ENCODE results near the gene CUBN. TPM values are rescaled to one million over a fixed set of nuclear protein-coding genes. Genes with fewer than 3 reads are reported as not detected.

The CUBN gene
- total RNA-seq, 2 donors from 2014 or later = 2.6 to 3.6 TPM

DNA sequence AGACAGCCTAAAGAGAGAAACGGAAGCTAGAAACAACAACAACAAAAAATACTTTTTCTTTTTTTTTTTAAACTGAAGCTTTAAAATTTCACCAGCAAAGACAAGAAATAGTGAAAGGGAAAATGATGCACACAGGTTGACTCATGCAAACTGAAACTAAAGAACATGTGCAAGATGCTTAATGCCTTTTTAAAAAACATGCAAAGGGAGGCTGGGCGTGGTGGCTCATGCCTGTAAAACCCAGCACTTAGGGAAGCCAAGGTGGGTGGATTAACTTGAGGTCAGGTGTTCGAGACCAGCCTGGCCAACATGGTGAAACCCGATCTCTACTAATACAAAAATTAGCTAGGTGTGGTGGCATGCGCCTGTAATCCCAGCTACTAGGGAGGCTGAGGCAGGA is 15.1 kb upstream of the CUBN start:
- TF ChIP-seq POLR2A (IDR thresholded peaks at IDR 0.05) = no peak
- TF ChIP-seq, protein P1, sequence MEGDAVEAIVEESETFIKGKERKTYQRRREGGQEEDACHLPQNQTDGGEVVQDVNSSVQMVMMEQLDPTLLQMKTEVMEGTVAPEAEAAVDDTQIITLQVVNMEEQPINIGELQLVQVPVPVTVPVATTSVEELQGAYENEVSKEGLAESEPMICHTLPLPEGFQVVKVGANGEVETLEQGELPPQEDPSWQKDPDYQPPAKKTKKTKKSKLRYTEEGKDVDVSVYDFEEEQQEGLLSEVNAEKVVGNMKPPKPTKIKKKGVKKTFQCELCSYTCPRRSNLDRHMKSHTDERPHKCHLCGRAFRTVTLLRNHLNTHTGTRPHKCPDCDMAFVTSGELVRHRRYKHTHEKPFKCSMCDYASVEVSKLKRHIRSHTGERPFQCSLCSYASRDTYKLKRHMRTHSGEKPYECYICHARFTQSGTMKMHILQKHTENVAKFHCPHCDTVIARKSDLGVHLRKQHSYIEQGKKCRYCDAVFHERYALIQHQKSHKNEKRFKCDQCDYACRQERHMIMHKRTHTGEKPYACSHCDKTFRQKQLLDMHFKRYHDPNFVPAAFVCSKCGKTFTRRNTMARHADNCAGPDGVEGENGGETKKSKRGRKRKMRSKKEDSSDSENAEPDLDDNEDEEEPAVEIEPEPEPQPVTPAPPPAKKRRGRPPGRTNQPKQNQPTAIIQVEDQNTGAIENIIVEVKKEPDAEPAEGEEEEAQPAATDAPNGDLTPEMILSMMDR (IDR thresholded peaks at IDR 0.05) = no peak
- H3K27me3 ChIP-seq = no peaks in the 10 kb centered on the region
- DNase-seq (no peak), ATAC-seq (no peak)
- intact Hi-C loops (cut with DNase I) = no loop called here
- H3K4me3 ChIP-seq = no peak overlapping the region
- no peaks in the 10 kb centered on the region for H3K4me1 ChIP-seq
- no peaks in the 10 kb centered on the region for H3K9me3 ChIP-seq
- 86 to 87% methylated on average over 5 of the region's 5 CpGs for WGBS, 2 donors
- no peaks in the 10 kb centered on the region for H3K36me3 ChIP-seq (replicated peaks in 1 of 2; ENCODE audit: insufficient read depth in 1 of 2, low read depth in 2 of 2)
- no peak overlapping the region for H3K27ac ChIP-seq

DNA sequence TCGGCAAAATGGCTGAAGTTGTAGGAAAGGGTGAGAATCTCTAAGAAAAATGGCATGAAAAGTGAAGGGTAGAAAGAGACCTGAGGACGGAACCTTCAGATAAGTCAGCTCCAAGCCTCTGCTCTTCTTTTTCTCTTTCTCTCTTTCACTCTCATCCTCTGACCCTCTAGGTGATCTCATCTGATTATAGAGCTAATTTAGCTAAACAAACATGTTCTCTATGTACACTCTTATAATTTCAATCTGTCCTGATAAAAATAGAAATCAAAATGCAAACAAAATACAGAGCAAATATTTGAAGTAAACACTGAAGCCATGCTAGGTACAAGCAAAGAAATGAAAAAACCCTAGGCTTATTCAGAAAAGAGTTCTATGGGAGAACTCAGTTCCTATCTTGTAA is 14.4 kb upstream of the CUBN start:
- intact Hi-C loops (cut with DNase I) = no loop called here
- Histone ChIP-seq H3K27ac (no peak overlapping the region), H3K4me3 (no peak overlapping the region), H3K27me3 (no peaks in the 10 kb centered on the region), H3K36me3 (replicated peaks in 1 of 2; ENCODE audit: insufficient read depth in 1 of 2, low read depth in 2 of 2) (no peaks in the 10 kb centered on the region), H3K9me3 (no peaks in the 10 kb centered on the region), H3K4me1 (no peaks in the 10 kb centered on the region)
- 60 to 63% methylated on average over 2 of the region's 2 CpGs for WGBS, 2 donors
- DNase-seq = no peak
- no peak for ATAC-seq
- no peak for TF ChIP-seq POLR2A (IDR thresholded peaks at IDR 0.05)
- TF ChIP-seq, protein P1 (IDR thresholded peaks at IDR 0.05) = no peak

DNA sequence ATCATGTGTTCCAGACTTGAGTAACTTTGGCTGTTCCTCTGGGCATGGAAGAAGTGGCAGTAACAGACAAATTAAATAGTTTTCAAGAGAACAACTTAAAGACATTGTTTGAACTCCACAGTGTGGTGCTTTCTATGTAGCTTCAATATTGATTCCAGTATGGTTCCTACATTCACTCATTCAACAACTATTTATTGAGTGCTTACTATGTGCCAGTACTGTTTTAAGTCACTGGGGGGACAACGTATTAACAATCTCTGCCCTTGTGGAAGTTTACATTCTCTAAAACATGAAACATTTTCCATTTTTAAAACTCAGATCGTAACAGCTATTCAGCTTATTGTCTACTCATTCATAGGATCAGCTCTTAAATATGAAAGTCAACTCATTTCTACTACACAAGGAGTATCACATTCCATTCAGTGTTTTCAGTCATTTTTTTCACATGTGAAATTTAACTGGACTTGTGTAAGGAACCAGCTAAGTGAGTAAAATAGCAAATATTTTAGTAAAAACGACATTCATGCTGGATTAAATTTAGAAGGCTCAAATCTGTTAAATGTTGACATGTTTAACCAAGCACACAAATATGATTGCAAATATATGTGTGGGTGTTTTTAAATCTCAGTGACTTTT is 13.6 kb upstream of the CUBN start:
- H3K36me3 ChIP-seq (replicated peaks in 1 of 2; ENCODE audit: insufficient read depth in 1 of 2, low read depth in 2 of 2) = no peaks in the 10 kb centered on the region
- WGBS, 2 donors = 85 to 86% methylated on average over 3 of the region's 3 CpGs
- TF ChIP-seq, protein P1 (IDR thresholded peaks at IDR 0.05) = no peak
- no peak for TF ChIP-seq POLR2A (IDR thresholded peaks at IDR 0.05)

DNA sequence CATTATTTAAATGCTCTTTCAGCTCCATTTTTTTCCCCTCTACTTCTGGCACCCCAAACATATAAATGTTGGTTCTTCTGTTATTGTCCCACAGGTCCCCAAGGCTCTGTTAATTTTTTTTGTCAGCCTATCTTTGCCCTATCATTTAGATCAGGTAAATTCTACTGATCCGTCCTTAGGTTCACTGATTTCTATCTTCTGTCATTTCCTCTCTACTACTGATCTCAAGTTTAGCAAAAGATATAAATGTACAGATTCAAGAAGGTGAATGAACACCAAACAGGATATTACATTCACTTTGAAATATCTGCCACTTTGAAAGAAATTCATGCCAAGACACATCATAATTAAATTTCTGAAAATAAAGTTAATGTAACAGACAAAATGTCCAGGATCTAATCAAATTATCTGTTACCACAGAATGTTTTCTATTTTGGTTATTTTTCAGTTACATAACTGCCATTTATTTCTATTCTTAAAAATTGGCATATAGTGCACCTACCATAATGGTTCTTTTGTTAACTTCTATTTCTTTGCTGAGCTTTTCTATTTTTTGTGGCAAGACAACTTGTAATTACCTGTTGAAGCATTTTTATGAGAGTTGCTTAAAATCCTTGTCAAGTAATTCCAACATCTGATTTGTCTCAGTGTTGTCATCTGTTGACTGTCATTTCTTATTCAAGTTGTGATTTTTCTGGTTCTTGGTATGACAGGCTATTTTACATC is 12.1 kb upstream of the CUBN start:
- intact Hi-C loops (cut with DNase I) = no loop called here
- ATAC-seq (no peak), DNase-seq (no peak)
- Histone ChIP-seq H3K4me1 (no peaks in the 10 kb centered on the region), H3K4me3 (no peak overlapping the region), H3K27me3 (no peaks in the 10 kb centered on the region), H3K36me3 (replicated peaks in 1 of 2; ENCODE audit: insufficient read depth in 1 of 2, low read depth in 2 of 2) (no peaks in the 10 kb centered on the region), H3K27ac (no peak overlapping the region), H3K9me3 (no peaks in the 10 kb centered on the region)
- TF ChIP-seq, protein P1 (IDR thresholded peaks at IDR 0.05) = no peak
- TF ChIP-seq POLR2A (IDR thresholded peaks at IDR 0.05) = no peak
- 56 to 67% methylated on average over 1 of the region's 1 CpG for WGBS, 2 donors

More for the DNA sequence above, 13.6 kb upstream of the CUBN start:
- no peaks in the 10 kb centered on the region for H3K4me1 ChIP-seq
- H3K27me3 ChIP-seq = no peaks in the 10 kb centered on the region
- no peak for ATAC-seq
- H3K27ac ChIP-seq = no peak overlapping the region
- H3K9me3 ChIP-seq = no peaks in the 10 kb centered on the region
- H3K4me3 ChIP-seq = no peak overlapping the region
- no peak for DNase-seq
- intact Hi-C loops (cut with DNase I) = no loop called here

DNA sequence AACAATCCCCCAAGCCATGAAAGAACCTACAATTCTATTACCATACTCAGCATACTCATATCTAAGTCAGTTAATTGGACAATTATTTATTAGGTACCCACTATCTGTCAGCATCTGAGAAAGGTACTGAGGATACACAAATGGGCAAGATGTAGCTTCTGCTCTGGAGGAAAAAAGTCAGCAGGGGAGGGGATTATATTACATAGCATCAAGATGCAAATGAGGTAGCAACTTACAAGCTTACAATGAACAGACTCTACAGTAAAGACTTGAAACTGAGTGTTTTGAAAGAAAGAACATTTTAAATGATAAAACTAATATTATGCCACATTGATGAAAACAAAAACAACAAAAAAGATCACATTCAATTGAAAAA is 10.8 kb upstream of the CUBN start:
- Histone ChIP-seq H3K9me3 (no peaks in the 10 kb centered on the region), H3K27ac (no peak overlapping the region), H3K36me3 (replicated peaks in 1 of 2; ENCODE audit: insufficient read depth in 1 of 2, low read depth in 2 of 2) (no peaks in the 10 kb centered on the region), H3K4me3 (no peak overlapping the region), H3K27me3 (no peaks in the 10 kb centered on the region), H3K4me1 (no peaks in the 10 kb centered on the region)
- DNase-seq (no peak), ATAC-seq (no peak)
- TF ChIP-seq POLR2A (IDR thresholded peaks at IDR 0.05) = no peak
- TF ChIP-seq, protein P1 (IDR thresholded peaks at IDR 0.05) = no peak
- intact Hi-C loops (cut with DNase I) = no loop called here
